Neural progenitor cell (in vitro differentiated cells): ENCODE measurements around the gene RNF11. TPM values are rescaled to one million over a fixed set of nuclear protein-coding genes. Genes with fewer than 3 reads are reported as not detected.

Experiments
- DNase-seq: peaks from one replicate; pipeline ENCODE4 v3.0.0-alpha.2; 2016; ENCODE audit warnings: low spot score
- H2AFZ ChIP-seq: fragments of 200-600 bp; sonication (generic); replicated peaks from 2 replicates; pipeline ENCODE4 v1.6.1; 2016; ENCODE audit warnings: antibody characterized with exemption
- H3F3A ChIP-seq: fragments of 200-600 bp; sonication (generic); 2 replicates; pipeline ENCODE4 v1.6.1; 2016; ENCODE audit warnings: antibody characterized with exemption, low read depth
- H3K27ac ChIP-seq: fragments of 200-600 bp; sonication (generic); 2 replicates; pipeline ENCODE4 v1.5.1; 2016; ENCODE audit warnings: mild to moderate bottlenecking
- H3K27me3 ChIP-seq: fragments of 200-600 bp; sonication (generic); 2 replicates; pipeline ENCODE4 v1.6.1; 2016; ENCODE audit warnings: mild to moderate bottlenecking, moderate library complexity
- H3K36me3 ChIP-seq: fragments of 200-600 bp; sonication (generic); 2 replicates; pipeline ENCODE4 v1.5.1; 2016
- H3K4me1 ChIP-seq: fragments of 200-600 bp; sonication (generic); 2 replicates; pipeline ENCODE4 v1.6.1; 2016; ENCODE audit warnings: mixed run types
- H3K4me2 ChIP-seq: fragments of 200-600 bp; sonication (generic); 2 replicates; pipeline ENCODE4 v1.6.1; 2016
- H3K4me3 ChIP-seq: fragments of 200-600 bp; sonication (generic); 2 replicates; pipeline ENCODE4 v1.5.1; 2016
- H3K79me2 ChIP-seq: fragments of 200-600 bp; sonication (generic); 2 replicates; pipeline ENCODE4 v1.6.1; 2016; ENCODE audit warnings: low read depth
- H3K9ac ChIP-seq: fragments of 200-600 bp; sonication (generic); 2 replicates; pipeline ENCODE4 v1.6.1; 2016
- H3K9me3 ChIP-seq: fragments of 200-600 bp; sonication (generic); 2 replicates; pipeline ENCODE4 v1.5.1; 2016; ENCODE audit warnings: low read depth
- H4K20me1 ChIP-seq: fragments of 200-600 bp; sonication (generic); 2 replicates; pipeline ENCODE4 v1.6.1; 2016; ENCODE audit warnings: low read depth
- H3K27ac Mint-ChIP-seq: 3 replicates; pipeline ENCODE4 v1.8.0; 2021; ENCODE audit warnings: mixed read lengths
- H3K27me3 Mint-ChIP-seq: 2 replicates; pipeline ENCODE4 v1.8.0; 2022; ENCODE audit warnings: low read depth, mild to moderate bottlenecking, inconsistent platforms, moderate library complexity, mixed read lengths; ENCODE audit not compliant: insufficient read depth
- H3K36me3 Mint-ChIP-seq: 3 replicates; pipeline ENCODE4 v1.8.0; 2021; ENCODE audit warnings: mixed read lengths
- H3K4me1 Mint-ChIP-seq: 3 replicates; pipeline ENCODE4 v1.8.0; 2021; ENCODE audit warnings: mixed read lengths
- H3K4me3 Mint-ChIP-seq: 3 replicates; pipeline ENCODE4 v1.8.0; 2021; ENCODE audit warnings: mild to moderate bottlenecking, moderate library complexity, mixed read lengths
- H3K9me3 Mint-ChIP-seq: 3 replicates; pipeline ENCODE4 v1.8.0; 2020; ENCODE audit warnings: mixed read lengths
- EZH2 ChIP-seq: fragments of 200-600 bp; sonication (generic); IDR thresholded peaks from 2 replicates; pipeline ENCODE4 v1.6.1; 2017; ENCODE audit warnings: antibody characterized with exemption, mild to moderate bottlenecking, moderate library complexity
- EZH2phosphoT487 ChIP-seq: fragments of 200-600 bp; sonication (generic); IDR thresholded peaks from 2 replicates; pipeline ENCODE4 v1.6.1; 2017; ENCODE audit warnings: antibody characterized with exemption
- total RNA-seq: library from RNA; depleted of rRNA; stranded (reverse); fragments of >200 nt; gene quantifications from 2 replicates; pipeline ENCODE4 v1.2.3, GENCODE V29; 2015; ENCODE audit warnings: low replicate concordance
- TF ChIP-seq, protein P1 (sequence below): fragments of 200-600 bp; sonication (generic); IDR thresholded peaks from 2 replicates; pipeline ENCODE4 v1.5.1; 2017; ENCODE audit warnings: antibody characterized with exemption, mild to moderate bottlenecking

Gene RNF11
- total RNA-seq, 1 donor from 2014 or later: 108 TPM

DNA sequence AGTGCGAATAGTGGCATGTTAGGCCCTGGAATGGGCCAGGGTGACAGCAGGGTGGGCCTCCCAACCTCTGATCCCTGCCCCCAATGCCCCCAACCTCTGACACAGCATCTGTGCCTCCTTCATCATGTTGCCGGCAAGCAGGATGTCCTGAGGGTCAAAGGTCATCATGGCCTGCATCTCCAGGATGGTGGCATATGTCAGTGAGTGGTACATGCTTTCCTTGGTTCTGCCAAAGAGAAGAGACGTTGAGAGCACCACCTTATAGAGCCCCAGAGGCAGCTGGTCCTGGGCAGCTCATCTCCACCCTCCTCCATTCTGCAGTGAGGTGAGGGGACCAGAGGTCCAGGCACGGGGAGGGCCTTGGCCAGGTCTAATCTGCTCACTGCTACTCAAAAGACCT is 76.6 kb downstream of the RNF11 start:
- no peak overlapping the region for H2AFZ ChIP-seq
- Mint-ChIP-seq H3K9me3 (no peaks in the 10 kb centered on the region), H3K4me1 (peaks cover 19% of the 10 kb centered on the region), H3K27ac (no peak overlapping the region), H3K36me3 (no peaks in the 10 kb centered on the region), H3K27me3 (peaks cover 11% of the 10 kb centered on the region), H3K4me3 (no peak overlapping the region)
- H3F3A ChIP-seq: no peaks in the 10 kb centered on the region
- TF ChIP-seq EZH2phosphoT487 (no peak), EZH2 (no peak)
- TF ChIP-seq, protein P1, sequence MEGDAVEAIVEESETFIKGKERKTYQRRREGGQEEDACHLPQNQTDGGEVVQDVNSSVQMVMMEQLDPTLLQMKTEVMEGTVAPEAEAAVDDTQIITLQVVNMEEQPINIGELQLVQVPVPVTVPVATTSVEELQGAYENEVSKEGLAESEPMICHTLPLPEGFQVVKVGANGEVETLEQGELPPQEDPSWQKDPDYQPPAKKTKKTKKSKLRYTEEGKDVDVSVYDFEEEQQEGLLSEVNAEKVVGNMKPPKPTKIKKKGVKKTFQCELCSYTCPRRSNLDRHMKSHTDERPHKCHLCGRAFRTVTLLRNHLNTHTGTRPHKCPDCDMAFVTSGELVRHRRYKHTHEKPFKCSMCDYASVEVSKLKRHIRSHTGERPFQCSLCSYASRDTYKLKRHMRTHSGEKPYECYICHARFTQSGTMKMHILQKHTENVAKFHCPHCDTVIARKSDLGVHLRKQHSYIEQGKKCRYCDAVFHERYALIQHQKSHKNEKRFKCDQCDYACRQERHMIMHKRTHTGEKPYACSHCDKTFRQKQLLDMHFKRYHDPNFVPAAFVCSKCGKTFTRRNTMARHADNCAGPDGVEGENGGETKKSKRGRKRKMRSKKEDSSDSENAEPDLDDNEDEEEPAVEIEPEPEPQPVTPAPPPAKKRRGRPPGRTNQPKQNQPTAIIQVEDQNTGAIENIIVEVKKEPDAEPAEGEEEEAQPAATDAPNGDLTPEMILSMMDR: no peak
- no peak for DNase-seq
- no peak overlapping the region for H3K4me3 ChIP-seq
- no peak overlapping the region for H3K27ac ChIP-seq
- H3K9me3 ChIP-seq: no peaks in the 10 kb centered on the region
- peaks cover 7% of the 10 kb centered on the region for H3K4me1 ChIP-seq
- H3K36me3 ChIP-seq: no peaks in the 10 kb centered on the region
- H4K20me1 ChIP-seq: no peaks in the 10 kb centered on the region
- H3K79me2 ChIP-seq: no peaks in the 10 kb centered on the region
- no peak overlapping the region for H3K4me2 ChIP-seq
- no peaks in the 10 kb centered on the region for H3K27me3 ChIP-seq
- H3K9ac ChIP-seq: no peak overlapping the region

DNA sequence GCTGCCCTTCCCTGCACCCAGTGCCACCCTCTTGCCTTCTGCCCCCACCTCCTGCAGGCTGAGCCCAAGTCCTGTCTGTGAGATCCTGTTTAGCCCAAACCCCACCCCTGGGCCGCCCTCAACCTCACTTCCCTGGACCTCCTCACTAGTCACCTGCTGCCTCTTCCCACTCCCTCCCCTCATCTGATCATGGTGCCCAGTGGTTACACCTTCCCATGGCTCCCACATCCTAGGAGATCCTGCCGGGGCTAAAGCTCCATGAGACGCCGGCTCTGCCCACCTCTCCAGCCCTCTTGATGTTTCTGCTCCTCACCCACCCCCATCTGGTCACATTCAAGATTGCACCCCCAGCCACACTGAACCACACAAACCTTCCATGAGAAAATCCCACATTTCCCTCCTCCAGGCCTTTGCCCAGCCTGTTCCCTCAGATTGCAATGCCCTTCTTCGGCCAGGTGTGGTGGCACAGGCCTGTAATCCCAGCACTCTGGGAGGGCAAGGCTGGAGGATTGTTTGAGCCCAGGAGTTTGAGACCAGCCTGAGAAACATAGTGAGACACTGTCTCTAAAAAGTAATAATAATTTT is 77.3 kb downstream of the RNF11 start:
- Histone ChIP-seq H3K4me2 (no peak overlapping the region), H3K27ac (no peak overlapping the region), H3K4me1 (peaks cover 7% of the 10 kb centered on the region), H3K4me3 (no peak overlapping the region), H3K9me3 (no peaks in the 10 kb centered on the region), H3K36me3 (no peaks in the 10 kb centered on the region), H2AFZ (no peak overlapping the region), H3K27me3 (no peaks in the 10 kb centered on the region), H3F3A (no peaks in the 10 kb centered on the region), H3K79me2 (no peaks in the 10 kb centered on the region), H3K9ac (no peak overlapping the region), H4K20me1 (no peaks in the 10 kb centered on the region)
- H3K27ac Mint-ChIP-seq: peak overlapping the region; percentile 91
- H3K4me3 Mint-ChIP-seq: peak overlapping the region; percentile 25
- H3K27me3 Mint-ChIP-seq: peaks cover 11% of the 10 kb centered on the region
- H3K36me3 Mint-ChIP-seq: no peaks in the 10 kb centered on the region
- peak; percentile 27 for DNase-seq
- H3K9me3 Mint-ChIP-seq: no peaks in the 10 kb centered on the region
- peaks cover 19% of the 10 kb centered on the region for H3K4me1 Mint-ChIP-seq
- TF ChIP-seq EZH2phosphoT487 (no peak), EZH2 (no peak)
- TF ChIP-seq, protein P1: peak; percentile 31

DNA sequence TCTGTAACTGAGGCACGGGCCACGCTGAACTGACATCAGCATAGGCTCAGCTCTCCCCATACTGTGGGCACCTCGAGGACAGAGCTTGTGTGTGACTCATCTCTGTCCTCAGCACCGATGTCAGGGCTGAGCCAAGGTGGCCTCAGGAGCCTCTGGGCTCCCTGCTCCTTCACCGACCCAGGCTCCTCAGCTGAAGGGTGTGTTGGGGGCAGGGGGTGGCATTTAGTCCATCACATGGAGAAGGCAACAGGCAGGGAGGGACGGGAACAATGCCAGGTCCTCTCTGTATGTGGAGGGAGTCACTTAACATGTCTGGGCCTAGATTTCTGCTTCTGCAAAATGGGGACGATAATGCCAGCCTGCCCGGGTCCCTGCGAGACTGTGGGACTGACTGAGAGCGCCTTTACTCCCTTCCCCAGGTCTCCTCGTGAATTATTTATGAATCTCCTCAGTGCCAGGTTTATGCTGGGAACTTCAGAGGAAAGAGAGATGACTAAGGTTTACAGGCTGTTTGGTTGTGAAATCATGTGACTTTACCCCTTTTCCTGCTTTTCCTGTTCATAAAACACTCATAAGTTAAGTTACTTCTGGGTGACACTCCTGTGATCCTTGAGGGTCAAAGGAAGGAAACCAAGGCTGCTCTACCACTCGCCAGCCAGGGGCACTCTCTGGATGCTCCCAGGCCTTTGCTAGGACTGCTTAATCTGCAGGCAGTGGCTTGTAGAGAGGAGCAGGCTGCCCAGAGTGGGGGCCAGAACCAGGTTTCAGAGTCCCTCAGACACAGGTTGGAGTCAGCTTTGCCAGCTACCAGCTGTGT is 78.1 kb downstream of the RNF11 start:
- Histone ChIP-seq H3K4me2 (no peak overlapping the region), H3K4me1 (peaks cover 7% of the 10 kb centered on the region), H3K4me3 (no peak overlapping the region), H4K20me1 (no peaks in the 10 kb centered on the region), H3K9me3 (no peaks in the 10 kb centered on the region), H3F3A (no peaks in the 10 kb centered on the region), H3K79me2 (no peaks in the 10 kb centered on the region), H2AFZ (no peak overlapping the region), H3K27ac (no peak overlapping the region), H3K27me3 (no peaks in the 10 kb centered on the region), H3K9ac (no peak overlapping the region), H3K36me3 (no peaks in the 10 kb centered on the region)
- peaks cover 19% of the 10 kb centered on the region for H3K4me1 Mint-ChIP-seq
- peaks cover 9% of the 10 kb centered on the region for H3K27me3 Mint-ChIP-seq
- no peaks in the 10 kb centered on the region for H3K36me3 Mint-ChIP-seq
- no peaks in the 10 kb centered on the region for H3K9me3 Mint-ChIP-seq
- H3K4me3 Mint-ChIP-seq: no peak overlapping the region
- TF ChIP-seq EZH2phosphoT487 (no peak), EZH2 (no peak)
- TF ChIP-seq, protein P1: no peak
- no peak for DNase-seq
- H3K27ac Mint-ChIP-seq: no peak overlapping the region
